GM18526 (cell line): ENCODE results near the gene NUCKS1.

ENCODE experiments used
- POLR2A ChIP-seq: IDR thresholded peaks from 3 replicates; pipeline ENCODE4 v1.6.1; 2011; ENCODE audit not compliant: insufficient read length; ENCODE audit errors: extremely low read depth

The NUCKS1 gene

GRCh38 chr1:205751036-205751651, 1.2 kb upstream of the NUCKS1 start:
- no peak for TF ChIP-seq POLR2A

DNA sequence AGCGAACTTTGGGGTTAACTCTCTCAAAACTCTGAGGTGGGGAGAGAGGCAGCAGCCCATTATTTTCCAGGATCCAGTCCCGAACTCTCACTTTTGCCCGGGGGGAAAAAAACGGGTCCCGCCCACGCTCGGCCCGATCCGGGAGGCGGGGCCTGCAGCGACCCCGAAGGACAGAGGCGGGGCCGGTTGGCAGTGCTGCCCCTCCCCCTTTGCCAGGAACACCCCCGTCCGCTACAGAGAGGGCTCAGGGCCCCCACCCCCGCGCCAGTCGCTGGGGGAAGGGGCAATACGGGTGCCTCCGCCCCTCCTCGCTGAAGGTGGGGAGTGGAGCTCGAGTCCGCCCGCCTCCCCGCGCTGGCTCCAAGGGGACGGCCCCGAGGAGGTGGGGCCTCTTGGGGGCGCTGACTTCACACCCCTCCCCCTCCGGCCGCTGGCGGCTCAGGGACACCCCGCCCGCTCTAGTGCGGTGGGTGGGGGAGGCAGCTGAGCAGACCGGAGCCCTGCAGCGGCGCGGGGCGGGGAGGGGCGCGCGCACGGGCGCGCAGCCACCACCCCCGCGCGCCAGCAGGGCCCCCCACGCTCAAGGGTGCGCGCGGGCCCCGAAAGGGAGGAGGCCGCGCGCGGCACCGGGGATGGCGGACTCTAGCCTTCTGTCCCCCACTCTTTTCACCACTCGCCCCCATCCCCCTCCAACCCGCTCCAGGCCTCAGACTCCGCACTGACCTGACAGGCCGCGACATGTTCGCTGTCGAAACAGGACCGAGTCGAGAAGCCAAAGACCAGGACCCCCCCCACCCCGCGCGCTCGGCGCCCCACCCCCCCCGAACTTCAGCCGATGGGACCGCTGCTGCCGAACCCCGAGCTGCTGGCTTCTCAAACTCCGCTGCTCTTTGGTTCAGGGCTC, 496 bp downstream of the NUCKS1 start:
- peak; percentile 49 for TF ChIP-seq POLR2A

DNA sequence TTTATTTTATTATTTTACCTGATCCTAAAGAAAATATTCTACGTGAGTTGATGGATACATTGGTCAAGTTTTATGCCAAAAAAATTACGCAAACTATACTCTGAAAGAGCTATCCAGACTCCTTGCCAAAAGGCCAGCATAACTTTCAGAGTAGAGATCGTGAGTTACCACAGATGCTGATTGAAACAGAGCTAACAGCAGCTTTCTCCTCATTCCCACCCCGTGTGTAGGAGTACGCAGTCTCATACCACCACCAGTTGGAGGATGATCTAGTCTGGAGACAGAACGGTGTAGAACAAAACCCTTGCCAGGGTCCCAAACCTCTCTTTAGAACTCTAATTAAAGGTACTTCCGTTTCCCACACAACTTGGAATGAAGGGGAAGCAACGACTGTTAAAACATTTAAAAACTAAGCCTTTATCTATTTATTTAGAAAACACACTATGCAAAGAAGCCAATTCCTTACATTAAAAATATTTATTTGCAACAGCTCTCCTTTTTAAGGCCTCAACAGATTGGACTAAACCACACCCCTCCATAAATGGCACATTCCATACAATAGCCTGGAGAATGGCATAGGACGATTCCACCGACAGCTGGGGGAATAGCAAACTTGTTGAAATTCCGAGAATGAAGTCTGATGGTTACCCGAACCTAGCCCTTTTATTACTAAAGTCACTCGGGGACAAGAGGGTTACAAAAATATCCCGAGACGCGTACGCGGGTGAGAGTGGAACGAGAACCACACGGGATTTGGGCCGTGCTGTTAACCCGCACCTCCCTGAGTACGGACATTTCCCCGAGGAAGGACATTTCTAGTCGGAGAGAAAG, 1.4 kb downstream of the NUCKS1 start:
- TF ChIP-seq POLR2A = no peak

GRCh38 chr1:205746757-205747412, 3.1 kb downstream of the NUCKS1 start:
- no peak for TF ChIP-seq POLR2A

- no peak for TF ChIP-seq POLR2A
These were observed 5.6 kb downstream of the NUCKS1 start for GRCh38 chr1:205744403-205744802.

GRCh38 chr1:205743977-205744376, 6.0 kb downstream of the NUCKS1 start:
- TF ChIP-seq POLR2A = no peak

DNA sequence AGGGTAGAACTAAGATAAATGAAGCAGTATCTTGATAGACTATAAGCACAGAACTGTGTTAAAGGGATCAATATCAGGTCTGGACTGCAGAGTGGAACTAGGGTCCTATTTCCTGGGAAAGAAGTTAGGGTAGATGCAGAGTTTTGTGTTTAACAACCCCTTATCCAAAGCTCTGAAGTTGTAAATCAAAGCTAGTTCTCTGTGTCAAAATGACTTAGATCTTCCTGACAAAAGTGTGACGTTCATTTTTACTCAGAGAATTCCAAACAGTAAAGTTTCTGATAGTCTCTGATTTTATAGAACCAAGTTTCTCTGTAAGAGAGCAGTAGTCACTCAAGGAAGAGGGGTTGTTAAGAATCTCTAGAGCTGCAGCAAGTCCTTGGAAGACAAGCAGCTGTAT, 8.3 kb downstream of the NUCKS1 start:
- no peak for TF ChIP-seq POLR2A

DNA sequence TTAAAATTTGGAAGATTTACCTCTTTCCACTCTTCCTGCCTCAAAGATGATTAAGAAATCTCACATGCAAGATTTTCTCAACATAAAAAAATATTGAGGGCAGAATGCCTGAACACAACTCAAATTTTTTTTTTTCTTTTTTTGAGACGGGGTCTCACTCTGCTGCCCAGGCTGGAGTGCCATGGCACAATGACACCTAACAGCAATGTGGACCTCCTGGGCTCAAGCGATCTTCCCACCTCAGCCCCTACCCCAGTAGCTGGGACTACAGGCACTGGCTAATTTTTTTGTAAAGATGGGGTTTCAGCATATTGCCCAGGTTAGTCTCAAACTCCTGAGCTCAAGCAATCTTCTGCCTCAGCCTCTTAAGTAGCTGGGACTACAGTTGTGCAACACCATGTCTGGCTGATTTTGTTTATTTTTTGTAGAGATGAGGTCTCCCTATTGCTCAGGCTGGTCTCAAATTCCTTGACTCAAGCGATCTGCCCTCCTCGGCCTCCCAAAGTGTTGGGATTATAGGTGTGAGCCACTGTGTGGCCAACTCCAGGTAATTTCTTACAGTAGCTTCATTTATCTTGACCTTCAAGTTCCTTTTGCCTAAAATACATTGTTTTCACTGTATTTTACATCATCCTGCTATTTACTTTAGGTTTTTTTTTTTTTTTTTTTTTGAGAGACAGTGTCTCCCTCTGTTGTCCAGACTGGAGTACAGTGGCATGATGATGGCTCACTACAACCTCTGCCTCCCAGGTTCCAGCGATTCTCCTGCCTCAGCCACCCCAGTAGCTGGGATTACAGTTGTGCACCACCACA, 10.4 kb downstream of the NUCKS1 start:
- TF ChIP-seq POLR2A = no peak

- no peak for TF ChIP-seq POLR2A
These were observed 14.8 kb downstream of the NUCKS1 start for GRCh38 chr1:205735218-205735617.

DNA sequence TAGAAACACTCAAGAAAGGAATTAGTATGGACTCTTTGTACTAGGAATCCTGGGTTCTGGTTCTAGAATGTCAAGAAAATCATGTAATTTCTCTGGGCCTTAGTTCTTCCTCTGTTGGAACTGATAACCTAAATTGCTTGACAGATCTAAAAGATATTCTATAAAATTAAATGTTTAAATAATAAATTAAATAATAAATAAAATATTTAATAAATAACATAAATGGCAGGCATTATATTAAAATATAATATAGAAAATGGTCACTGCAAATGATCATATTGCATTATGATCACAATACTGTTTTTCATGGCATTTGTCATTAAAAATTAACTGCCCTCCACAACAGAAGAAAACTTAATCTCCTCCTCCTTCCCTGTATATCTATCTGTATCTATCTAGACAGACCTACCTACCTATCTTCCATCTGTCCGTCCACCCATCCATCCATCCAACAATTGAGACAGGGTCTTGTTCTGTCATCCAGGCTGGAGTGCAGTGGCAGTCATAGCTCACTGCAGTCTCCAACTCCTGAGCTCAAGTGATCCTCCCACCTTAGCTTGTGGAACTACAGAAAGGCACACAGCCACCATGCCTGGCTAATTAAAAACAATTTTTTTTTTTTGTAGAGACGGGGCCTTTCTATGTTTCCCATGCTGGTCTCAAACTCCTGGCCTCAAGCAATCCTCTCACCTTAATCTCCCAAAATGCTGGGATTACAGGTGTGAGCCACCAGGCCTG, 16.4 kb downstream of the NUCKS1 start:
- no peak for TF ChIP-seq POLR2A

GRCh38 chr1:205729945-205730610, 19.9 kb downstream of the NUCKS1 start:
- no peak for TF ChIP-seq POLR2A

GRCh38 chr1:205726619-205727125, 23.3 kb downstream of the NUCKS1 start:
- no peak for TF ChIP-seq POLR2A

DNA sequence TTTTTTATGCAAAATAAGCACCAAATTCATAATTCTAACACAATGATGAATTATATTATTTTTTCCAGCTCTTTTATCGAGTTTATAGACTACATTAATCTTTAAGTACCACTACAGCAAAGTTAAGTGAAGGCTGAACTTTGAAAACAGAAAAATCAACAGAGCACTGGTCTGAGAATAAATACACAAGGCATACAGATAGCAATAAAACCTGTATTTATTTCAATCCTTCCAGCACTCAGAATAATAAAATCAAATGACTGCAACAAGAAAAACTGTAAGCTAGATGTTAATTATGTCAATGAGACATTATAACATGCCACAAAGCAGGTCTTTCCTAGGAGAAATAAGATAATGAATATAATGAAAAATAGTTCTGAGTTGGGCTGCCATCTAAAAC, 24.5 kb downstream of the NUCKS1 start:
- no peak for TF ChIP-seq POLR2A
